Measurements from ENCODE around the gene RFC5. TPM values are rescaled to one million over a fixed set of nuclear protein-coding genes. Genes with fewer than 3 reads are reported as not detected.

RFC5 gene
- total RNA-seq, 4 donors from 2014 or later: 8.3 to 18.2 (median 10.6) TPM

GRCh38 chr12:117980616-117981015, 35.9 kb upstream of the RFC5 start:
- Histone ChIP-seq H3K4me1 (no peaks in the 10 kb centered on the region), H3K27ac (no peak overlapping the region), H3K36me3 (no peaks in the 10 kb centered on the region), H3K4me3 (no peak overlapping the region), H3K9me3 (no peaks in the 10 kb centered on the region), H3K27me3 (no peaks in the 10 kb centered on the region)
- no peak for DNase-seq
- TF ChIP-seq POLR2A (IDR thresholded peaks at IDR 0.05) (no peak), CTCF (IDR thresholded peaks at IDR 0.05) (no peak)

- H3K9me3 ChIP-seq: no peaks in the 10 kb centered on the region
- no peak for DNase-seq
- H3K4me1 ChIP-seq: no peaks in the 10 kb centered on the region
- no peaks in the 10 kb centered on the region for H3K27me3 ChIP-seq
- no peaks in the 10 kb centered on the region for H3K36me3 ChIP-seq
- no peak overlapping the region for H3K4me3 ChIP-seq
- TF ChIP-seq POLR2A (IDR thresholded peaks at IDR 0.05) (no peak), CTCF (IDR thresholded peaks at IDR 0.05) (no peak)
- no peak overlapping the region for H3K27ac ChIP-seq
These were observed 35.2 kb upstream of the RFC5 start for GRCh38 chr12:117981267-117981666.

GRCh38 chr12:117985182-117985581, 31.3 kb upstream of the RFC5 start:
- TF ChIP-seq POLR2A (IDR thresholded peaks at IDR 0.05) (no peak), CTCF (IDR thresholded peaks at IDR 0.05) (no peak)
- Histone ChIP-seq H3K4me3 (no peak overlapping the region), H3K27me3 (no peaks in the 10 kb centered on the region), H3K36me3 (no peaks in the 10 kb centered on the region), H3K27ac (no peak overlapping the region), H3K4me1 (no peaks in the 10 kb centered on the region), H3K9me3 (no peaks in the 10 kb centered on the region)
- no peak for DNase-seq

- no peak for DNase-seq
- no peak for TF ChIP-seq POLR2A (IDR thresholded peaks at IDR 0.05)
- TF ChIP-seq CTCF (IDR thresholded peaks at IDR 0.05): no peak
- no peak overlapping the region for H3K4me3 ChIP-seq
- no peaks in the 10 kb centered on the region for H3K9me3 ChIP-seq
- no peaks in the 10 kb centered on the region for H3K27me3 ChIP-seq
- no peaks in the 10 kb centered on the region for H3K4me1 ChIP-seq
- H3K27ac ChIP-seq: no peak overlapping the region
- H3K36me3 ChIP-seq: no peaks in the 10 kb centered on the region
These were observed 29.6 kb upstream of the RFC5 start for GRCh38 chr12:117986705-117987469.

- TF ChIP-seq POLR2A (IDR thresholded peaks at IDR 0.05): no peak
- no peak for TF ChIP-seq CTCF (IDR thresholded peaks at IDR 0.05)
- H3K4me3 ChIP-seq: no peak overlapping the region
- no peak for DNase-seq
- no peaks in the 10 kb centered on the region for H3K4me1 ChIP-seq
- no peak overlapping the region for H3K27ac ChIP-seq
- H3K36me3 ChIP-seq: no peaks in the 10 kb centered on the region
- H3K27me3 ChIP-seq: no peaks in the 10 kb centered on the region
- H3K9me3 ChIP-seq: peaks cover 0 to 3% (median 0%) of the 10 kb centered on the region in 4 donors
These were observed 21.7 kb upstream of the RFC5 start for GRCh38 chr12:117994551-117995438.

All from Peyer's patch (tissue), 4 donors.